GM19397 (cell line): Measurements from ENCODE around the gene B3GALT6.

Experiments used
- ATAC-seq: cut with Tn5 transposase; IDR thresholded peaks from one replicate; pipeline ENCODE4 v1.9.1; 2021; ENCODE audit warnings: mild to moderate bottlenecking, moderate library complexity; ENCODE audit not compliant: unreplicated experiment

Gene B3GALT6

DNA sequence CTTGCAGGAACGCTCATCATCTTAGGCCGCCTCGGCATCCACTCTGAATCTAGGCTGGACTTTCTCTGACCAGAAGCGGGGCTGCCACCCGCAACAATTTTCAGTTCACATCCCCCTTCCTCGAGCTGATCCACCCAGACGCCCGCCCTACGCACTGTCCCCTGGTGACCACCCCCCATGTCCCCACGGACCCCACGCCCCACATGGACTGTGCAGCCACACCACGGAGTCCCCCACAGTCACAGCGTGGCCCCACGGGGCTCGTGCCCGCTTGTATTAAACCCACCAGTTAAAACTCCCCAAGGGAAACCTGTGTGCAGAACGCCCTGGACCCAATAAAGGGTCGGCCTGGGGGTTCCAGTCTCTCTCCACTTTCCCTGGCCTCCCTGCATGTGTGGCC is 27.5 kb downstream of the B3GALT6 start:
- no peak for ATAC-seq

DNA sequence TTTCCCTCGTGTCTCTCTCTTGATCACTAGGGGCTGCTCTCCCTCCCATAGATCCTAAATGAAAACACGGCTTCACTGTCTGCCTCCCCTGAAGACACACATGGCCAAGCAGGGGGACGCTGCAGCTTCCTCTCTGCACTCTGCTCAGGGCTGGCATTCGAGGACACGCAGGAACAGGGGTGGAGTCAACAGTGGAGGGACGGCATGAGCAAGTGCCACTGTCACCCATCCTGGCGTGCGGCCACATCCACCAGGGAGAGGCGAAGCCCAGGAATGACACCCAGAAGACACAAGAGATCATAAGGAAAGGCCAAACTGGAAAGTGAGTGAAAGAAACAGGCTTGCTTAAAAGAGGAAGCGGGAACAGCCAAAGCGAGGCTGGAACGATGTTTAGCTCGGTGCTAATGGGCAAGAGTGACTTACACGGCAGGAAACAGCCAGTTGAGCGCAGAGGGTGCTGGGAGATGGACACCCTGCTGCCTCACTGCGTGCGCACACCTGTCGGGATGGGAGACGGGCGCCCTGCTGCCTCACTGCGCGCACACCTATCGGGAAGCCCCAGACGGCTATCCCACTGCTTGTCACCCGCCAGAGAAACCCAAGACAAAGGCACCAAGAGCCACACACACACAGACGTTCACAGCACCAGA is 28.0 kb downstream of the B3GALT6 start:
- ATAC-seq: no peak

DNA sequence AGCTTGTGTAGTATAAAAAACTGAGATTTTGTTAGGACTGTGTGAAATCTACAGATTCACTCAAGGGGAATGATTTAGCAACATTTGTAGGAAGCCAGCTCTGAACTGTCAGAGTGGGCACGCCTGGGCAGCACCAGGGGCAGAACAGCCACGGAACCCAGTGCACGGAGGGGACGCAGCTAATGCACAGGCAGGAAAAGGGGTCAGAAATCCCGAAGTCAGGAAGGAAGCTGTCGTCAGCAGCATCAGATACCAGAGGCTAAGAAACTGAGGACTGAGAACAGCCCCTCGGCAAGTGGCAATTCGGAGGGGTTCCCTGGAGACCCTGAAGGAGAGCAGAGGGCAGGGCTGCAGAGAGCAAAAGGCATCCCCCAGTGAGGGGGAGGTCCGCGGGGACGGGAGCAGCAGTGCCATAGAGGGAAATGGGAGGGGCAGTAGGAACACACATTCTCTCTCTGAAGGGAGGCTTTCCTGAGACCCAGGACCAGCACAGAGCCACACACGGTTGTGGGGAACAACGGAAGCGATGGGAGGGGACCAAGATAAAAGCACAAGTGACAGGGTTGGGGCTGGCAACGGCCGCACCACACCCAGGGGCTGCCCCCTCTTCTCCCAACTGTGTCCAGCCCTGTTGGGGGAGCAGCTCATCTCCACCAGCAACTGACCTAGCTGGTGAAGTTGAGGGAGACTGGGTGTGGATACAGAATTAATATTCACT is 29.0 kb downstream of the B3GALT6 start:
- no peak for ATAC-seq

DNA sequence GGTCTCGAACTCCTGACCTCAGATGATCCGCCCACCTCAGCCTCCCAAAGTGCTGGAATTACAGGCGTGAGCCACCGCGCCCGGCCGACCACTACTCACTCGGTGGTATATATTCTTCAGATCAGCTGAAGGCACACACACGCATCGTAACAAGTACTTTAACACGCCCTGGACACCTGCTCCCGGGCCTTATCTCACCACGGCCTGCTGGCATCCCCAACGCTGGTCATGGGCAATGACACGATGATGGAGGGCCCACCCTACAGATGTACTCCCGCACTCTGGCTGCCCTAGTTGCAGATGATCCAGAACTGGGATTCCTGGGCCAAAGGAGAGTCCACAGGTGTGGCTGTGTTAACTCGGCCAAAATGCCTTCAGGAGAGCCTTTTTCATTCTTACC is 30.0 kb downstream of the B3GALT6 start:
- ATAC-seq: no peak

DNA sequence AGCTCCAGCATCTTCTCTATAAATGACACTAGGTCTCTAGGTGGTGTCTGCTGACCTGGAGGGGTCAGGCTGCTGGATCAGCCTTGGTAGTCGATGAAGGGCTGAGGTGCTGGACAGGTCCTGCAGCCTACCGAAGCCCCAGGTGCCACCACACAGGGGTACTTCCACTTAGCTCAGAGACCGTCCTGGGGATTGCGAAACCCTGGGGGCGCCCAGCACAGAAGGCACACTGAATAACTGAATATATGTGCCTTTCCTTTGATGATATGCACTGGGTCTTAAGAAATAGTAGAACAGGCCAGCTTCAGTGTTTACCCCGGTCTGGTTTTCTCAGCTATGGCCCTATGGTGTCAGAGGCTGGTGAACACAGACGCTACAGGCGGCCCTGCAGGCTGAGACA is 30.7 kb downstream of the B3GALT6 start:
- ATAC-seq: no peak

DNA sequence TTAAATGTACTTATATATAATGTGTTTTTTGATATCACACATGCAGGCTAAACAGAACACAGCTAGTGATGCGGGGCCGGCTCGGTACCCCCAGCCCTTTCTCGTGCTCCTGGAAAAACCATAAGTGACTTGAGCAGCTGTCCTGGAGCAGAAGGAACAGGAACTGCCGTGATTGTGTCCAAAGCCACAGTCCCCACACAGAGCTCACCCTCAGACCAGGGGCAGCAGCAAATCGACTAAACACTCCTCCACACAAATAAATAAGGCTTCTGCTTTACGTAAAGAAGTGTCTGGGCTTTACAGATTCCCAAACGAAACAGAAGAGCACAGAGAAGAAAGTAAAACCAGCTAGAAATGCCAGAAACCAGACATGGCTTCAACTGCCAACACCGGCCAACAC is 32.0 kb downstream of the B3GALT6 start:
- no peak for ATAC-seq

DNA sequence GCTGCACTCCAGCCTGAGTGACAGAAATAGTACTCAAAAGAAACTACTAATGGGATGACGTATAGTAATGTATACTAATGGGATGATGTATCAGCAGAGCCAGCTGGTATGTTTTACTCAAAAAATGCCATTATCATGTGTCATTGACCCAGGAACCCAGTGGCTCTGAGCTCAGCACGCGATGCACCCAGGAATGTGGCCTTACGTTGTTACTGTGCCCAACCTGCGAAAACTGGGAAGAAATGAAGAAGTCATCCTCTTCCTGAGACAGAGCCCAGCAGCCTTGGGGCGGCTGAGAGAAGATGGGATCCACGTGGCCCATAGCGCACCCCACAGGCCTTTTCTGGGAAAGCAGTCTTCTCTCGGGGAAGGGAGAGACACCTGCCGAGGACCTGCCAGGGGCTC is 32.8 kb downstream of the B3GALT6 start:
- no peak for ATAC-seq

DNA sequence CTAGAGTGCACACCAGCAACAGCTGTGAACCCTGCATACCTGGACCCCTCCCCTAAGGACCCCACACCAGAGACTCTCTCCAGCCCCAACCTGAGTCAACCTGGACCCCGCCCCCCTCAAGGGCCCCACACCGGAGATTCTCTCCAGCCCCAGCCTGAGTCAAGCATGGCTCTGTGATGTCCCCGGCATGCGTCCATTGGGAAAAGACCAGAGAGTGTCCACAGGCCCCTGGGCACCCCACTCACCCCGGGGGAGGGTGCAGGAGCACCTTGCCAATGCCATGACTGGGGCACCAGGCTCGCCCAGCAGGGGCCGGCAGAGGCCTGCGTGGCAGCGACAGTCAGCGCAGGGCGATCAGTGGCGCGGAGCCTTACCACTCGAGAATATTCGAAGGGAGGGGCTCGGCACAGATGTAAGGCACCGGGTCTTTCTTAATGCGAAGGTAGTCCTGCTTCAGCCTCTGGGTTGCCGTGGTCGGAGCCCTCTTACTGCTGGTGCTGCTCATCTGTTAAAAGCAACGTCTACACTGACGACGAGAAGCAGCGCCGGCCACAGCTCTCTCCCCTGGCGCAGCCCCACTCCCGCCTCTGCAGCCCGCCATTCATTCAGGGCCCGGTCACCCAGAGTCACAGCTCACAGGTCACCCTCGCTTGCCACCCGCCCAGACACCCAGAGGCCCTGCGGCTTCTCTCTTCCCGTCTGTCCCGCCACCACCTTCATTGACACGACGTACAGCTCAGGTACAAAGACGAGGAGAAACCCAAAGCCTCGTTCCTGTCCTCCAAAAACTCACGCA is 35.6 kb downstream of the B3GALT6 start:
- ATAC-seq: no peak

DNA sequence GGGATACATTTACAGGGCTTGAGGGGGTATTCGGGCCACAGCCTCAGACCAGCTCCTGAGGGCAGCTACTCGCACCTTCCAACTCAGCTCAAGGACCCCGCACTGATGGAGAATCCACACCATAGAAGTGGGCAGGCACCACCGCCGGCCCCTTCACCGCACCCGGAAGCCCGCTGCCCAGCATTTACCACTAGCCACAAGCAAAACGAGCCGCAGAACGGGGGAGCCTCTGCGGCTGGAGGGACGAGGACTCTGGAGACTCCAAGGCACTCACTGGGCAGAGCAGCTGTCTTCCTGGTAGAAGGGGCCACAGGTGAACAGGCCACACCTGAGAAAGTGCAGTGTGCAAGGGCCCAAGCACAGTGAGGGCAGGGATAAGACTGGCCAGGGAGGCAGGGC is 36.2 kb downstream of the B3GALT6 start:
- no peak for ATAC-seq

DNA sequence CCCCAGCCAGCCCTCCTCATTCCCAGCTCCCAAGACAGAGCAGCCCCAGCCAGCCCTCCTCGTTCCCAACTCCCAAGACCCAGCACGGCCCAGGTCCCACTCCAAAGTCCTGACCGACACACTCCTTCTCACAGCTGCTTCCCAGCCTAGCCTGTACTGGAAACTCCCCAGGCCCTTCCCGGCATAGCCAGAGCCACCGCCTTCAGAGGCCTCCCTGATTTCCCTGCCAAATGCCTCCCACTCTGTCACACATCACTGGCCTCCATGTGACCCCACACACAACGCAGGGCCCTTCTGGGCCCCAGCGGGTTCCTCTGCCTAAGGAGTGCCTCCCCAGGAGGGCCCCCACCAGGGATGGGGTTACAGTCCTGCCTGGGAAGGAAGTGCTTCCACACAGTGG is 38.8 kb downstream of the B3GALT6 start:
- no peak for ATAC-seq

DNA sequence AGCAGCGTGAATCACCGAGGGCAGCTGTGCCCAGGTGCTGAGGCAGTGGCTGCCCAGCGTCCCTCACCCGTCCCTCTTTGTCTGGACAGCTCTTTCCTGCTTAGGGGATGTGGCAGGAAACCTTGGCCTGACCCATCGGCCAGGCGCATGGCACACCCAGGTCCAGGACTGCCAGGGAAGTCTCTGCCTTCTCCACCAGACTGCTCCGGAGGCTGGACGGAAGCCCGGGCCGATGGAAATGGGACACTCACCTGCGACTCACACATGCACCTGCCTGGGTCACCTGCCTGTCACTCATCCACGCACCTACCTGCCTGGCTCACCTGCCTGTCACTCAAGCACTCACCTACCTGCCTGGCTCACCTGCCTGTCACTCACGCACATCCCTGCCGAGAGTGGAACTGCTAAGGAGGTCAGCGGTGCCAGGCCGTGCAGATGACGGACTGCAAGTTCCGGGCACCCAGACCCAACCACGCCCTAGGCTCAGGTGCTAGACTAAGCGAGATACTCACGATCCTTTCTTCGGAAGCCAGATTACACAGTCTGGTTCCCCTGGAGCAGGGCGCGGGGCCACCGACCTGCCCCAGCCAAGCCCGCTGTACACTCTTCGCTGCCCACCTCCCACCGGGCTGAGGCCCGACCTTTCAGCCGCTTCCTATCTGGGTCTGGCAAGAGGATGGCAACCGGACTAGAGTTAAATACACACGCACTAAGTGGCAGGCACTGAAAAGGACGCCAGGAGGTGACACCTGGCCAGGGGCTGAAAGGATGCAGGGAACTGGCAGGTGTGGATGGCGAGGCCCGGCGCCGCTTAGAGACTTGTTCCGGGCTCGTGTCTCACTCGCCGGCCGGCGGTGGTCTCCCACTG is 40.5 kb downstream of the B3GALT6 start:
- ATAC-seq: no peak

DNA sequence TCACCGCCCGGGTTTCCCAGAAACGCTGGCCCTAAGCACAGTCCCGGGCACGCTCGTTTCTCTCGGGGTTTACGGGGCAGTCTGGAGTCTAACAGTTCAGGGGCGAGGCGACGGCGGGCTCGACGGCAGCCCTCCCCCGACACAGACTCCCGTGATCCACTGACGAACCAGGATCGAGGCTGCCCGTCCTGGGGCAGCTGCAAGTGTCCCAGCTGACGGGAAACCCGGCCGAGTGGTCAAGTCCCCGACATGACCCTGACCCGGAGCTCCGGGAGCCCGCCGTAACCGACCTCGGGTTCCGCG is 41.1 kb downstream of the B3GALT6 start:
- peak; percentile 25 for ATAC-seq

DNA sequence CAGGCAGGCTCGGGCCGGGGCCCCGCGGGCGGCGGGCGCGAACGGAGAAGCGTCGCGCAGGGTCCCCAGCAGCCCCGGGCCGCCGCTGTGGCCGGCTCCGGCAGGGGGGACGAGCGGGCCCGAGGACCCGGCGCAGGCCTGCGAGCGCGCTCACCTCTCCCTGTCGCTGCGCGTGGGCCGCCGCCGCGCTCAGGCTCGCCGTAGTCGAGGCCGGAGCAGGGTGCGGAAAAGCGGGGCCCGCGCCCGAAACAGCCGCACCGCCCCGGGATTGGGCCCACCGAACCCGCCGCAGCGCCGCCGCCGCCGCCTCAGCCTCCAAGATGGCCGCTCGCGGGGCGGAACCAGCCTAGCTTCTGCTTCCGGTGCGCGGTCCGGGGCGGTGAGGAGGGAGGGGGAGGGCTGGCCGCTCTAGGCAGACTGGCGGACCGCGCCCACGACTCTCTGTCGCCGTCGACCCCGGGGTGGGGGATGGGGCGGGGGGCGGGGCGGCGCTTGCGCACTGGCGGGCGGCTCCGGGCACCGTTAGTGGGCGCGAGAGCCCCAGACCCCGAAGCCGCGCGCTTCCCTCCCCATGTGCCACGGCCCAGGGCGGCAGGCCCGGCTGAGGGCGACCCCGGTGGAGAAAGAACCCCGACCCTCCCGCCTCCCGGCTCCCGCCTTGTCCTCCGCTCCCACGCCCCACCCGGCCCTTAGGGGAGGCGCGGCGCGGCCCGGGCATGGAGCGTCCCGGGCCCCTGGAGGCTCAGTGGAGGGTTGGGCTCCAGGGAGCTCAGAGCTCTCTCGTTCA is 41.7 kb downstream of the B3GALT6 start, which contains the start of gene UBE2J2:
TSS of gene UBE2J2 (minus strand) at position 343 of the 787 bp plus-strand sequence. CDS start 5,862 bp downstream, outside the sequence.
- ATAC-seq: peak; percentile 84

DNA sequence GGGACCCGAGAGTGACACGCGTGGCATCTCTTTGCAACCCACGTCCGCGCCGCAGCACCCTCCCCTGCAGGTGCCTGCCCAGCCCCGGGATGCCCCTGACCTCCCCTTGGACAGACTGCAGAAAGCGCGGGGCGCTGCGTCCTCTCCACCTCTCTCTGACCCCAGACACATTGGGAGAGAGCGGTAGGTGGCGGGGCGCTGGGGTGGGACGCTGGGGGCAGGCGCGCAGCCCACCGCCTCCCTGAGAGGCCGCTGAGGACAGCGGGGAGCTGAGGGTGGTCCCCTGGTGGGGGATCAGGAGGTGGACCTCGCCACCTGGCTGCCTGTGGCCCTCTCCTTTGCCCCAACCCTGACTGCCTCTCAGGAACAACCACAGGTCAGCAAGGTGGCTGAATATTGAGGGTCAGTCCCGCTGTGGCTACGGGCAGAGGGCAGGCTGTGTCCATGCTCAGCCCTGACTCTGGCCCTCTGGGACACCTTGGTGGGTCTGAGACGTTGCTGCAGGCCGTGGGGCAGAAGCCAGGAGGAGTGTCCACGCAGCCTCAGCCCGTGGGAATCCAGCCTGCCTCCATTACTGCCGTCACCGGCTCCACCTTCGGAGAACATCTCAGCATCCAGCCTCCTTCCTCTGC is 42.4 kb downstream of the B3GALT6 start:
- no peak for ATAC-seq

DNA sequence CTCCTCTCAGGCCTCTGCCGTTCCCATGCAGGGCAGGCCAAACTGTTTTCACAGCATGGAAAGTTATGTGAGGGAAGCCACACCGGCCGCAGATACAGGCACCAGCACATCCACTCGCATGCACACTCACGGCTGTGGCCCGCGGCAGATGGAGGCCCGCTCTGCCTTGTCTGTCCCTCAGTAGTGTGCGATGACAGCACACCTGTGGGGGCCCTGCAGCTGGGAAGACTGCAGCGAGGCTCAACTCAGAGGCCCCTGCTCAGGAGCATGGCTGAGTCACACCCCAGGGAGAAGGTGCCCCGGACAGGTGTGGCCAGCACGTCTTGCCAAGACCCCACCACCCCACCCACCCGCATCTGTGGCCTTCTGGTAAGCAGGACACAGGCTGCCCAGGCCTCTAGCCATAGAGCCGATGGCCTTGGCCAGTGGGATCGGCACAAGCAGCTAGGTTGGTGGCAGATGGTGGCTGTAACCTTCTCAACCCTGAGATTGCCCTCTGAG is 42.9 kb downstream of the B3GALT6 start:
- ATAC-seq: no peak

DNA sequence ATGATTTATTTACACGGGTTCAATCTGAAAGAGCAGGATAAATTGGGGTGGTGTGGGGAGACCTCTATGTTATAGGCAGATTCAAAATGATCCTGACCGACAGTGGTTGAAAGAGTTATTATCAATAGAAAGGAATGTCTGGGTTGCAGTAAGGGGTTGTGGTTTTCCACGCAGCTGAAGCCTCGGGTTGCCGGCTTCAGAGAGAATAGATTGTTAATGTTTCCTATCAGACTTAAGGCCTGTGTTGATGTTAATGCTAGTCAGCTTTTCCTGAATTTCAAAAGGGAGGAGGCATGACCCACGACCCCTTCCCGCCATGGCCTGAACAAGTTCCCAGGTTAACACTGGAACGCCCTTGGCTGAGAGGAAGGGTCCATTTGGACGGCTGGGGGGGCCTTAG is 43.8 kb downstream of the B3GALT6 start:
- no peak for ATAC-seq

DNA sequence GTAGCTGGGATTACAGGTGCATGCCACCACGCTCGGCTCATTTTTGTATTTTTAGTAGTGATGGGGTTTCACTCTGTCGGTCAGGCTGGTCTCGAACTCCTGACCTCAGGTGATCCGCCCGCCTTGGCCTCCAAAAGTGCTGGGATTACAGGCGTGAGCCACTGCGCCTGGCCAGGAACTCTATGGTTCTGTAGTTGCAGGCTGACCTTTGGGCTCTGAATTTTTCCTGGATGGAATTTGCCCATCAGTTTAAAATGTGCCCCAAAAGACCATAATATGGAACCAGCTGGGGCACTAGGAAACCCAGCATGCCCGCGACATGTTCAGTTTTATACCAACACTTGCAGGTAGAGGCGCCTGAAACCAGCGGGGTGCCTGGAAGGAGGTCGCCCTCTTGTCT is 46.6 kb downstream of the B3GALT6 start:
- no peak for ATAC-seq

DNA sequence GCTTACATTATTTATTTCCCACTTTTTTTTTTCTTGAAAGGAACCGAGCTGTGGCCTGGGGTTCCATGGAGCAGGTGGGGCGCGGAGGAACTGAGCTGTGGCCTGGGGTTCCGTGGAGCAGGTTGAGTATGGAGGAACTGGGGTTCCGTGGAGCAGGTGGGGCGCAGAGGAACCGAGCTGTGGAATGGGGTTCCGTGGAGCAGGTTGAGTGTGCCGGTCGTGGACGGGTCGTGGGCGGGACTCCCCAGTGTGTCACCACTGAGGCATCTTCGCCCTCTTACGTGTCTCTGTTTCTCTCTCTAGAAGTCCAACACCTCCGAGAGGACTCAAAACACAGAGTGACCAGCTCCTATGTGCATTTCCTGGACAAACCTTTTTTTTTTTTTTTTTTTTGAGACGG is 47.0 kb downstream of the B3GALT6 start:
- no peak for ATAC-seq

DNA sequence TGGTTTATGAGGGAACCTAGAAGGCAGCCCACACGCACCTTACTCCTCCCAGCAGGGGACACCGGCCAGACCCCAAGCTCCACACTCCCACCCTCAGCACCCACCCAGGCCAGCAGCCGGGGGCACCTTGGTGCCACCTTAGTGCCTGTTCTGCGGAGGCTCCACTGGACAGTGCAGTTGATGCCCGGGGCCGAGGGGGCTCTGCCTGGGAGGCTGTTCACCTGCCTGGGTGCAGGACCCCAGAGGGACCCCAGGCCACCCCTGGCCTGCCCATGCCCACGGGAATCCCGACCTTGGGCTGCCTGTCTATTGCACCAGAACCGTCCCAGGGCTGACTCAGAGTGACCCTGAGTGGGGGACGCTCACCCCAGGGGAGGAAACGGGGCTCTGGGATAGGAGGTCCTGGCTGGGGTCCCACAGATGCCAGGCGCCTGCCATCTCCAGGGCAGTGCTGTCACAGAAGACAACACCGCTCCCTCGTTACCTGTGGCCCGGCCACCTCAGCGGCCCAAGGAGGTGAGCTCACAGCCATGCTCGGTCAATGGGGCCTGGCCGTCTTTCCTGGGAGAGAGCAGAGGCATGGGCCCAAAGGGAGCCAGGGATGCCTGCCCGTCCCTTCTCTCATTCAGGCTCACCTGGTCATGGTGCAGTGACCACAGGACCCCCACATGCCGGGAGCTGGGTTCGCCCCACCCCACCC is 48.9 kb downstream of the B3GALT6 start:
- ATAC-seq: no peak
